LNCaP clone FGC (cell line): ENCODE results near the gene SLC38A2.

ENCODE experiments used
- DNase-seq: peaks from one replicate; pipeline ENCODE4 v3.0.0-alpha.2; 2011; ENCODE audit warnings: low read depth
- H3K4me3 ChIP-seq: 2 replicates; pipeline ENCODE4 v1.5.1; 2011; ENCODE audit warnings: mild to moderate bottlenecking, low read depth, low read length, control low read depth
- CTCF ChIP-seq: IDR thresholded peaks from 2 replicates; pipeline ENCODE4 v1.5.1; 2012; ENCODE audit warnings: mild to moderate bottlenecking; ENCODE audit not compliant: control insufficient read depth, insufficient read depth; ENCODE audit errors: extremely low read depth

Gene SLC38A2

GRCh38 chr12:46372544-46373300 lies at the start of gene SLC38A2:
Gene SLC38A2, minus strand, starts transcription at chr12:46372773. Its CDS starts 1,480 bp downstream, at chr12:46371293.
- DNase-seq, result no peak
- peak within 1 kb of the TSS; percentile 74 for H3K4me3 ChIP-seq
- TF ChIP-seq CTCF, result no peak

- no peak overlapping the region for H3K4me3 ChIP-seq
- no peak for TF ChIP-seq CTCF
- no peak for DNase-seq
These were observed 47.1 kb upstream of the SLC38A2 start for GRCh38 chr12:46419675-46420074.

GRCh38 chr12:46415552-46415951 lies 43.0 kb upstream of the SLC38A2 start:
- no peak for TF ChIP-seq CTCF
- no peak overlapping the region for H3K4me3 ChIP-seq
- DNase-seq, result no peak

- no peak for TF ChIP-seq CTCF
- peak; percentile 65 for DNase-seq
- H3K4me3 ChIP-seq, result no peak overlapping the region; the same call in 1 of the 2 replicates
These were observed 42.2 kb upstream of the SLC38A2 start for GRCh38 chr12:46414591-46415268.

GRCh38 chr12:46413368-46413767 lies 40.8 kb upstream of the SLC38A2 start:
- DNase-seq, result no peak

GRCh38 chr12:46412857-46413256 lies 40.3 kb upstream of the SLC38A2 start:
- H3K4me3 ChIP-seq, result no peak overlapping the region
- DNase-seq, result no peak
- TF ChIP-seq CTCF, result no peak

More at GRCh38 chr12:46413368-46413767, 40.8 kb upstream of the SLC38A2 start:
- H3K4me3 ChIP-seq, result no peak overlapping the region
- no peak for TF ChIP-seq CTCF
